Measurements from ENCODE around the gene TRIM17.

GRCh38 chr1:228423404-228424053 lies 6.9 kb upstream of the TRIM17 start:
- no peak for TF ChIP-seq EP300 (IDR thresholded peaks at IDR 0.05)
- no peak for TF ChIP-seq CTCF (IDR thresholded peaks at IDR 0.05)
